Heart left ventricle (tissue), 16 donors: ENCODE results near the gene ADIRF. TPM values are rescaled to one million over a fixed set of nuclear protein-coding genes. Genes with fewer than 3 reads are reported as not detected.
"Not testable (repeated sequence)": the region's sequence is repeated elsewhere in the genome, so short reads cannot be mapped to it uniquely, and the experiment has no call there.

Source experiments
- ATAC-seq, 4 donors: fragments of 200-7000 bp; cut with Tn5 transposase; one replicate each; pipeline ENCODE4 v1.9.1; 2020 to 2022; ENCODE audit warnings: moderate library complexity in 4 of 4, mild to moderate bottlenecking in 3 of 4, moderate number of reproducible peaks in 1 of 4
- DNase-seq, 5 donors: peaks; one replicate each; pipeline ENCODE4 v3.0.0-alpha.2; 2020
- H3K27ac ChIP-seq, 12 donors: fragments of 200-600 bp; sonication (generic) in 4 of 12; one replicate each; pipeline versions ENCODE4 v1.5.0 to v1.8.0; 2016 to 2022; ENCODE audit warnings: mild to moderate bottlenecking in 2 of 12
- H3K27me3 ChIP-seq, 9 donors: fragments of 200-600 bp; sonication (generic) in 2 of 9; one replicate each; pipeline versions ENCODE4 v1.5.1 to v1.8.0; 2016 to 2022; ENCODE audit warnings: mild to moderate bottlenecking in 3 of 9
- H3K36me3 ChIP-seq, 9 donors: fragments of 200-600 bp; sonication (generic) in 2 of 9; one replicate each; pipeline versions ENCODE4 v1.5.0 to v1.8.0; 2018 to 2022; ENCODE audit warnings: mild to moderate bottlenecking in 2 of 9
- H3K4me1 ChIP-seq, 12 donors: fragments of 200-600 bp; sonication (generic) in 4 of 12; one replicate each; pipeline versions ENCODE4 v1.5.0 to v1.8.0; 2016 to 2022; ENCODE audit warnings: mild to moderate bottlenecking in 3 of 12
- H3K4me3 ChIP-seq, 12 donors: fragments of 200-600 bp; sonication (generic) in 4 of 12; one replicate each; pipeline versions ENCODE4 v1.5.0 to v1.8.0; 2017 to 2022; ENCODE audit warnings: mild to moderate bottlenecking in 9 of 12, moderate library complexity in 4 of 12
- H3K9me3 ChIP-seq, 12 donors: fragments of 200-600 bp; sonication (generic) in 4 of 12; one replicate each; pipeline versions ENCODE4 v1.5.0 to v1.8.0; 2016 to 2022; ENCODE audit warnings: mild to moderate bottlenecking in 1 of 12
- CTCF ChIP-seq, 12 donors: fragments of 200-600 bp; sonication (generic) in 4 of 12; IDR thresholded peaks; one replicate each; pipeline versions ENCODE4 v1.5.0 to v1.8.0; 2018 to 2022; ENCODE audit warnings: antibody characterized with exemption in 12 of 12, mild to moderate bottlenecking in 5 of 12
- POLR2A ChIP-seq, 2 donors: fragments of 450-650 bp; IDR thresholded peaks; one replicate each; pipeline ENCODE4 v1.6.1; 2017; ENCODE audit warnings: antibody characterized with exemption in 2 of 2, mild to moderate bottlenecking in 2 of 2, moderate library complexity in 2 of 2
- WGBS, 4 donors: extraction: QIAGEN DNeasy Blood & Tissue Kit in 2 of 4; methylation state at CpG; one replicate each; pipeline versions ENCODE4 v1.1.5 to v1.1.7; 2013 to 2018; 5-methylcytosine and 5-hydroxymethylcytosine counted together
- intact Hi-C, 10 donors: fragments of 100-400 bp; cut with DNase I; formaldehyde crosslinking; loops; one replicate each; pipeline versions ENCODE4 v1.11.1 to v1.14.2; 2022
- polyA plus RNA-seq, 2 donors: library from polyadenylated mRNA; stranded (reverse); fragments of 200-250 nt; gene quantifications; one replicate each; pipeline ENCODE4 v1.2.3, GENCODE V29; 2013
- total RNA-seq, 9 donors: library from RNA; depleted of rRNA in 2 of 9; stranded (reverse); fragments of >200 nt in 2 of 9; fragmentation: NEBNext Ultra II Directional in 3 of 9; extraction: Animal tissue kit (Norgen Biotek cat#: 25700) in 3 of 9; gene quantifications; one replicate each; pipeline versions ENCODE4 v1.1.0 to v1.2.4, GENCODE V29; 2016 to 2023
- donor health status: ischemic (EF 13 %, LVEDD 7.1; RV severe dilation, severe dysfunction).
- donor health status: healthy with polysubstance abuse.
- donor health status: DM: no; HTN: yes; CAD: no.
- donor health status: DM: no; HTN: no; CAD: no.
- donor health status: ischemic (EF 25% LVEDD 6.9; RV normal size, moderate dysfunction).
- donor health status: ischemic (EF 25% LVEDD 5.7; RV mildly dilated, moderate dysfunction).
- donor health status: healthy.
- donor health status: DM: yes; HTN: yes; CAD: no.
- donor health status: ischemic (EF 35%, LVEDD 5.7; RV mildly dilated, moderate dysfunction).
- donor health status: nonischemic (EF 11% LVEDD 7.7; RV severe dilation, severe dysfunction).
- donor health status: DM: yes; HTN: yes; CAD: no.
- donor health status: PGD.
- donor health status: ischemic (EF 29% LVEDD 5.4; RV normal size, mild dysfunction).
- donor health status: nonischemic (EF 23%, LVEDD 6.1; RV moderate dilation, normal function).

The ADIRF gene
- total and polyA plus RNA-seq, 11 donors = 21.2 to 189 (median 41.1) TPM

- ATAC-seq = no peak
- intact Hi-C loops = loop anchor here in 2 of 10 donors (10.0 kb wide), 1 partner anchor 115 kb away; the partner anchor contains the start of genes GLUD1 (in 2 of the 2) and SHLD2 (in 2 of the 2)
These were observed 11.1 kb downstream of the ADIRF start for GRCh38 chr10:86979296-86979818.

GRCh38 chr10:86979977-86980448 lies 11.7 kb downstream of the ADIRF start:
- intact Hi-C loops = loop anchor here in 2 of 10 donors (10.0 kb wide), 1 partner anchor 115 kb away; the partner anchor contains the start of genes GLUD1 (in 2 of the 2) and SHLD2 (in 2 of the 2)
- peaks cover 0 to 37% (median 21%) of the 10 kb centered on the region in 12 donors for H3K4me1 ChIP-seq
- no peaks in the 10 kb centered on the region for H3K36me3 ChIP-seq
- peak overlapping the region; percentile 3 to 88 (median 69) for H3K27ac ChIP-seq
- ATAC-seq (peak; percentile 72 to 96 (median 92)), DNase-seq (peak; percentile 58 to 83 (median 62))
- 0 to 16% (median 4%) methylated on average over 3 of the region's 3 CpGs for WGBS, 4 donors
- H3K27me3 ChIP-seq = no peaks in the 10 kb centered on the region
- H3K4me3 ChIP-seq = no peak overlapping the region
- no peaks in the 10 kb centered on the region for H3K9me3 ChIP-seq
- TF ChIP-seq CTCF (IDR thresholded peaks at IDR 0.05) (no peak), POLR2A (IDR thresholded peaks at IDR 0.05) (no peak)

More at GRCh38 chr10:86979296-86979818, 11.1 kb downstream of the ADIRF start:
- Histone ChIP-seq H3K4me3 (no peak overlapping the region), H3K9me3 (no peaks in the 10 kb centered on the region), H3K36me3 (no peaks in the 10 kb centered on the region), H3K27ac (peak overlapping the region; percentile 3 to 88 (median 68)), H3K4me1 (peaks cover 0 to 37% (median 21%) of the 10 kb centered on the region in 12 donors), H3K27me3 (no peaks in the 10 kb centered on the region)
- TF ChIP-seq POLR2A (IDR thresholded peaks at IDR 0.05) (no peak), CTCF (IDR thresholded peaks at IDR 0.05) (no peak)
- 69 to 95% (median 82%) methylated on average over 4 of the region's 4 CpGs for WGBS, 4 donors
- DNase-seq = no peak

DNA sequence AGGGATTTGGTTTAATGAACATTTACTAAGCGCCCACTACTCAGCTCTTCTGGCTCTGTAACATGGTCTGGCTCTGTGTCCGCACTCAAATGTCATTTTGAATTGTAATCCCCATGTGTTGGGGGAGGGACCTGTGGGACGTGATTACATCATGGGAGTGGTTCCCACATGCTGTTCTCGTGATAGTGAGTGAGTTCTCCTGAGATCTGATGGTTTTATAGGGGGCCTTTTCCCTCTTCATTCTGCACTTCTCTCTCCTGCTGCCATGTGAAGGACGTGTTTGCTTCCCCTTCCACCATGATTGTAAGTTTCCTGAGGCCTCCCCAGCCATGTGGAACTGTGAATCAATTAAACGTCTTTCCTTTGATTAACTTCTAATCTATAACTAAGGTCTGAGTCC lies 12.7 kb downstream of the ADIRF start:
- intact Hi-C loops = not testable (repeated sequence)

DNA sequence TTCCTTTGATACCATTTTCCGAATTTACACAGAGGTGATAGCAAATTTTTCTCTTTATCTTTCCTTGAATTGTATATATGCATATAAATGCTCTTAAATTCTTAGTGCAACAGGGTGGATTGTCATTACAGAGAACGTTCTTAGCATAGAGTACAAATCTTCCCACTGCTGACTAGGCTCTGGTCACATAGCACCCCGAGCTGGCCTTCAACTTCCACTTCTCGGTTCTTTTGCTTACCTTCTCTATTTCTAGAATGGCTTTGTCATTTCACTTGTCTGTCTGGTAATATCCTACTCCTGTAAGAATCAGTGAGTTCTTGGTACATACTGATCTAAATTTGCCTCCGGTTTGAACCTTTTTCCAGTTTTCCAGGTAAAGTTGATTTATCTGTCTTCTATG lies 13.4 kb downstream of the ADIRF start:
- Histone ChIP-seq H3K27ac (no peak overlapping the region), H3K4me1 (peaks cover 0 to 37% (median 21%) of the 10 kb centered on the region in 12 donors)
- WGBS, 4 donors = 93 to 96% (median 93%) methylated on average over 5 of the region's 5 CpGs

More for the DNA sequence above, 12.7 kb downstream of the ADIRF start:
- peaks cover 0 to 37% (median 21%) of the 10 kb centered on the region in 12 donors for H3K4me1 ChIP-seq
- peak overlapping the region in 8 of 12 donors; percentile 67 to 88 (median 74) for H3K27ac ChIP-seq
- not testable (repeated sequence) for H3K36me3 ChIP-seq, H3K9me3 ChIP-seq, H3K27me3 ChIP-seq, DNase-seq, H3K4me3 ChIP-seq
- 74 to 77% (median 75%) methylated on average over 6 of the region's 6 CpGs for WGBS, 4 donors
- ATAC-seq = peak in 3 of 4 donors; percentile 3 to 20 (median 16)

DNA sequence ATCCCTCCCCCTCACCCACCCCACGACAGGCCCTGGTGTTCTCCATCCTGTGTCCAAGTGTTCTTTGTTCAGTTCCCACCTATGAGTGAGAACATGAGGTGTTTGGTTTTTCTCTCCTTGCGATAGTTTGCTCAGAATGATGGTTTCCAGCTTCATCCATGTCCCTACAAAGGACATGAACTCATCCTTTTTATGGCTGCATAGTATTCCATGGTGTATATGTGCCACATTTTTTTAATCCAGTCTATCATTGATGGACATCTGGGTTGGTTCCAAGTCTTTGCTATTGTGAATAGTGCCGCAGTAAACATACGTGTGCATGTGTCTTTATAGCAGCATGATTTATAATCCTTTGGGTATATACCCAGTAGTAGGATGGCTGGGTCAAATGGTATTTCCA lies 16.2 kb downstream of the ADIRF start:
- H3K36me3 ChIP-seq = peaks cover 0 to 12% (median 0%) of the 10 kb centered on the region in 9 donors
- H3K9me3 ChIP-seq, H3K4me3 ChIP-seq, intact Hi-C loops, H3K27ac ChIP-seq, ATAC-seq, DNase-seq, H3K27me3 ChIP-seq: not testable (repeated sequence)
- WGBS, 4 donors = 92 to 99% (median 95%) methylated on average over 4 of the region's 4 CpGs
- H3K4me1 ChIP-seq = peaks cover 0 to 21% (median 14%) of the 10 kb centered on the region in 12 donors

More for the DNA sequence above, 13.4 kb downstream of the ADIRF start:
- no peak for DNase-seq
- Histone ChIP-seq H3K27me3 (no peaks in the 10 kb centered on the region), H3K36me3 (peaks cover 0 to 4% (median 0%) of the 10 kb centered on the region in 9 donors), H3K9me3 (no peaks in the 10 kb centered on the region), H3K4me3 (no peak overlapping the region)
- TF ChIP-seq POLR2A (IDR thresholded peaks at IDR 0.05) = no peak
- no peak for TF ChIP-seq CTCF (IDR thresholded peaks at IDR 0.05)
- intact Hi-C loops = no loop called here
- ATAC-seq = no peak
